ENCODE measurements around the gene KCNJ12.
"Not testable (repeated sequence)": the region's sequence is repeated elsewhere in the genome, so short reads cannot be mapped to it uniquely, and the experiment has no call there.

The KCNJ12 gene

DNA sequence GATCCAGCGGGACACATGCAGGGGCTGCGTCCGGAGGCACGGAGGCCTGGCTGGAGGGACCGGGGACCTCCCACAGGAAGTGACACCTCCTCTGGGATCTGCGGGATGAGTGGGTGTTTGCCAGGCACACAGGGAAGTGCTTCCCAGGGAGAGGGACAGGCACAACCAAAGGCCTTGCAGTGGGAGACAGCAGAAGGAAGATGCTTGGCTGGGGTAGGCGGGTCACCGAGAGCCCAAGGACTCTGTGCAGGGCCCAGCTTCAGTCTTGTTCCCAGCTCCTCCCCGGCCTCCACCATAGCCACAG is 47.0 kb downstream of the KCNJ12 start:
- DNase-seq: not testable (repeated sequence)

- DNase-seq: not testable (repeated sequence)
Measured at GRCh38 chr17:21424697-21425096, 48.5 kb downstream of the KCNJ12 start.

- DNase-seq: no peak
Measured at GRCh38 chr17:21425321-21425720, 49.2 kb downstream of the KCNJ12 start.

GRCh38 chr17:21425736-21426135 is 49.6 kb downstream of the KCNJ12 start:
- DNase-seq: no peak

- DNase-seq: not testable (repeated sequence)
Measured at GRCh38 chr17:21426246-21426645, 50.1 kb downstream of the KCNJ12 start.

DNA sequence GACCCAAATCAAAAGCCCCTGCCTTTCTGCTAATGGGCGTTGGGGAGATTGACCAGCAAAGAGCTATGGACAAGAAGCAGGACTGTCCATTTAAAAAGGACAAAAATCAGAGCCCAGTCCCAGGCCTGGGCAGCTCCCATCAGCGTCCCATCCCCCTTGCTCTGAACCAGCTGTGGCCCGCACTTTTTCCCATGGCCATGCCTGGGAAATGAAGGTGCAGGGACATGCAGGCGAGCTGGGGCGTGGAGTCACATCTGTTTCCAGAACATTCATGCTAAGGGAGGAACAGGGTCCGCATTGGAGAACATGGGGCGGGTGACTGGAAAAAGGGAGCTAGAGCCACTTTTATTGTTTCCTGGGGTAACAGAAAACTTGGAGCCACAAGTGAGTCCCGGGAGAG is 50.7 kb downstream of the KCNJ12 start:
- not testable (repeated sequence) for DNase-seq

- DNase-seq: not testable (repeated sequence)
Measured at GRCh38 chr17:21427727-21428126, 51.6 kb downstream of the KCNJ12 start.

- not testable (repeated sequence) for DNase-seq
Measured at GRCh38 chr17:21428752-21429424, 52.7 kb downstream of the KCNJ12 start.

GRCh38 chr17:21429921-21430628 is 53.9 kb downstream of the KCNJ12 start:
- not testable (repeated sequence) for DNase-seq

DNA sequence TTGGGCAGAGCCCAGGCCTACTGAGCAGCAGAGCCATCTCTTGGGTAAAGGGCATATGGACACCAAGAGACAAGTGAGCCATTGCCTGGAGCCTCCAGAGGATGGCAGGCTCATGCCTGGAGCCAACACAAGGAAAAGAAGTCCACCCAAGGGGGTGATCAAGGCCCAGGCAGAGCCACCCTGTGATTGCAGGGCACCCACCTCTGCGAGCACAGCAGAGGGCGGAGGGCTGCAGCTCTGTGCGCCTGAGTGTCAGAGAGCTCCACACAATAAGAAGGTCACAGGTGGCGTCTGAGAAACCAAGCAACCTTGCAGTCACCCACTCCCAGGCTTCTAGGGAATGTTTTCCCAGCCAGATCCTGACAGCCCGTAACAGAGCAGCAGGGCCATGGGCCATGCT is 57.8 kb downstream of the KCNJ12 start:
- DNase-seq: not testable (repeated sequence)

- not testable (repeated sequence) for DNase-seq
Measured at GRCh38 chr17:21434976-21435375, 58.8 kb downstream of the KCNJ12 start.

GRCh38 chr17:21436481-21436880 is 60.3 kb downstream of the KCNJ12 start:
- not testable (repeated sequence) for DNase-seq

GRCh38 chr17:21436883-21437836 is 61.0 kb downstream of the KCNJ12 start:
- DNase-seq: not testable (repeated sequence)

DNA sequence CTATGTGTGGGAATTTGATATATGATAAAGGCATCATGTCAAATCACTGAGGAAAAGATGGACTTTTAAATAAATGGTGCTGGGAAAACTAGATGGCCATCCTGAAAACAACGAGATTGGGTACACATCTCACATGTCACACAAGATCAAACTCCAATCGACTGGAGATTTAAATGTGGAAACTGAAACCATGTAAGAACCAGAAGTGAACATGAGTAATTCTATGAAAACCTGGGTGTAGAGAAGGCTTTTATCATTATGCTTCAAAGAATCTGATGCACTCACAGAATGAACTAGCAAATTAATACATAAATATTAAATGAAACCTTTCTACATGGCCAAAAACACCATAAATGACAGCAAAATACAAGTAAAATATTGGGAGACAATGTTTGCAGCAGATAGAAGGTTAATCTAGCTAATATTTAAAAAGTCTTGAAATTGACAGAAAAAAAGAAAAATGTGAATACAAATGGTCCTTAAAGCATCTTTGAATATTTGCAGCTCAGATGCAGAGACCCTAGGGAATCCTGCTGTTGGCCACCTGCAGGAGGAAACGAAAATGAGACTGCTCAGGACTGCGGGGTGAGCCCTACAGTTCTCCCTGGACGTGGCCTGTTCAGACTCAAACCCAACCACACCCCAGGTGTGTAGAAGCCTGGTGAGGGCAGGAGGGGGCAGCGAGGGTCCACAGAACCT is 62.3 kb downstream of the KCNJ12 start:
- not testable (repeated sequence) for DNase-seq

GRCh38 chr17:21439015-21439336 is 62.8 kb downstream of the KCNJ12 start:
- DNase-seq: not testable (repeated sequence)

DNA sequence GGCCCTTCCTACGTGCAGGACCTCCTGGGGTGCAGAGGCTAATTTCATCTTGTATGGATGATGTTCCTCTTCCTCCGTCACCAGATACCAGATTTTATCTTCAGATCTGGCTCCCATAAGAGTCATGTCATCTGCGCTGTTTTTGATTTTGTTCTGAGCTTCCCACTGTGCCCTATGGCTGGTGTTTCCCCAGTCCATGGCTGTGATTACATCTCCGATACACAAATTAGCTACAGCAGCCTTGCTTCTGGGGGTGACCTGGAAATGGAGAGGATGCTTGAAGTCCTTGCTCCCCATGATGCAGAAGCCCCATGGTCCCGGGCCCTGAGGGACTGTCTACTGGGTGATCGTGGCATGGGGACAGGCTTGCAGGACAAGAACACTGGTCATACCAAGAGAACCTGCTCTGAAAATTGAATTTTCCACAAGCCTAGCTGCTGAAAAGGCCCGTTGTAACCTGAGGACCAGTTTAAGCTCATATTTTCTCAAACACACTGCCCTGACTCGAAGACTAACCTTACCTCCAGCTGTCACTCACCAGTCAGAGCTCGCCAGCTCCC is 69.0 kb downstream of the KCNJ12 start:
- DNase-seq: no peak

GRCh38 chr17:21447552-21447951 is 71.4 kb downstream of the KCNJ12 start:
- DNase-seq: not testable (repeated sequence)

- not testable (repeated sequence) for DNase-seq
Measured at GRCh38 chr17:21449891-21450290, 73.7 kb downstream of the KCNJ12 start.

GRCh38 chr17:21451975-21452374 is 75.8 kb downstream of the KCNJ12 start:
- DNase-seq: no peak

DNA sequence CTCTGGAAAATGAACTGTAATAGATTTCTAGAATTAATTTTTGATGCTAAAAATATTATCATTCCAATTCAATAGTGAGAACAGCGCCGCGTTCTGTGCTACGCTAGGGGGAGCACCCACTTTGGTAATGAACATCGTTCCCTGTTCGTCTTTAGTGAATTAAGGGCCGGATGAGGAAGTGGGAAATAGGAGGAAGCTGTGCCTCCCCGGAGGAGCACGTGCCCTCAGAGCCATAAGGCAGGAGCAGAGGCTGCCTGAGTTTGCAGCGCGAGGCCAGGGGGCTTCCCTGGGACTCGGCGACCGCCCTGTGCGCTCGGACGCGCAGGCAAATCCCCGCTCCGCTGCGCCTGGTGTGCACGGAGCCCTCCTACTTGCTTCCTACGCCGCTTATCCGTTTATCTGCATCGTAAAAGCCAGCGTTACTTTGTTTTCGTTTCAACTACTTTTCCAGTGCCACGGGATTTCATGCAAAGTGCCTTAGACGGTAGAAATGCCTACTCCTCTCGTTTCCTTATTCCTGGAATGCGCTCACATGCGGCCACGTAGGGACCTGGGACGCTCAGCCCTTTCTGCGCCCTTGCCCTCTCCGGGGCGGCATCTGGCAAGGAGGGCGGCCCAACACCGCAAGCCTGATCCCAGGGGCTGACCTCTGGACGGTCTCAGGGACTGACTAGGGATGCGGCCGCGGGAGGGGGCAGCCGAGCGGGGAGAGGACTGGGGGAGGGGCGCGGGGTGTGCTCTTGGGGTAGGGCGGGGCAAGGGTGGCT is 76.4 kb downstream of the KCNJ12 start:
- peak; percentile 91 for DNase-seq

DNA sequence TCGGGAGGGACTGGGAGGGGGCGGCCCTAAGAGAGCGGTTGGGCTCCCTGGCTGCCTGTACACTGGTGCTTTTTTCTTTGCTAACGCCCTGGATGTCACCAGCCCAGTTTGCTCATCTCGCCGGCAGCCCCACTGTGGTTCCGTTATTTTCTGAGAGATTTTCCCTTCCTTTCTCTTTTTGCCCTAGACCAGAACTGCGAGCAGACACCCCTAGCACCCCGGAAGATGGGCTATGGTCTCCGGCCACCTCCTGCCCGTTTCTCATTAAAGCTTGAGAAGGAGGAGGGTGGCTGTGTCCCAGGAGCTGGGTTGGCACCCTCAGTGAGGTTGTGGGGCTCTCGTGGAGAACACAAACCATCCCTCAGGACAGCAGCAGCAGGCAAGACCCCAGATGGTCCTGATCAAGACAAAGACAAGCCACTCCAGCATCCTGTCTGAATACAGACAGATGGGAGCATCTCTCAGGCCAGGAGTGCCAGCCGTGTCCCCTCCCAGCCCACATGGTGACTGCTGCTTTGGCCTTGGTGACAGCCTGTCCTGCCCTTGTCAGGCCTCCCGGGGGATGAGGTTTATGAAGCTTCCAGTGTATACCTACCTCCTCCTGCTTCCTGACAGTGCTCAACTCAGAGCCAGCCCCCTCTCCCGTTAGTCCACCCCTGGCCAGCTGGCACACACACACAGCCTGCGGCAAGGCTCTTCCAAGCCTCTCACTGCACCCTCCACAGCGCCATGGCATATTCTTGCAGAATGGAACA is 77.2 kb downstream of the KCNJ12 start:
- no peak for DNase-seq
